SK-N-MC (cell line): ENCODE results near the gene HS3ST3B1.

ENCODE experiments used
- EZH2 ChIP-seq: fragments of 200-600 bp; sonication (generic); IDR thresholded peaks from one replicate; pipeline ENCODE4 v1.6.1; 2017; ENCODE audit warnings: antibody characterized with exemption
- POLR2AphosphoS5 ChIP-seq: IDR thresholded peaks from 2 replicates; pipeline ENCODE4 v1.6.1; 2012; ENCODE audit warnings: mild to moderate bottlenecking, low read depth, low read length, borderline replicate concordance

- TF ChIP-seq POLR2AphosphoS5 (no peak), EZH2 (no peak)
Measured at GRCh38 chr17:14305785-14306496, 5.1 kb downstream of the HS3ST3B1 start.
